D721Med (cell line): Measurements from ENCODE around the gene LAMB1.

Source experiments
- DNase-seq: peaks from one replicate; pipeline ENCODE4 v3.0.0; 2011; ENCODE audit warnings: low spot score; ENCODE audit not compliant: insufficient read length
- FAIRE-seq: peaks from 2 replicates; lab custom pipeline; 2011; peaks lifted over from hg19 to GRCh38; lab: Jason Lieb, UNC
- CTCF ChIP-seq: IDR thresholded peaks from 2 replicates; pipeline ENCODE4 v1.5.1; 2012; ENCODE audit warnings: mild to moderate bottlenecking, control low read depth; ENCODE audit not compliant: insufficient read depth; ENCODE audit errors: missing control alignments

LAMB1 gene

GRCh38 chr7:107918948-107919347 lies 84.0 kb downstream of the LAMB1 start:
- DNase-seq (no peak), FAIRE-seq (no peak)
- no peak for TF ChIP-seq CTCF

DNA sequence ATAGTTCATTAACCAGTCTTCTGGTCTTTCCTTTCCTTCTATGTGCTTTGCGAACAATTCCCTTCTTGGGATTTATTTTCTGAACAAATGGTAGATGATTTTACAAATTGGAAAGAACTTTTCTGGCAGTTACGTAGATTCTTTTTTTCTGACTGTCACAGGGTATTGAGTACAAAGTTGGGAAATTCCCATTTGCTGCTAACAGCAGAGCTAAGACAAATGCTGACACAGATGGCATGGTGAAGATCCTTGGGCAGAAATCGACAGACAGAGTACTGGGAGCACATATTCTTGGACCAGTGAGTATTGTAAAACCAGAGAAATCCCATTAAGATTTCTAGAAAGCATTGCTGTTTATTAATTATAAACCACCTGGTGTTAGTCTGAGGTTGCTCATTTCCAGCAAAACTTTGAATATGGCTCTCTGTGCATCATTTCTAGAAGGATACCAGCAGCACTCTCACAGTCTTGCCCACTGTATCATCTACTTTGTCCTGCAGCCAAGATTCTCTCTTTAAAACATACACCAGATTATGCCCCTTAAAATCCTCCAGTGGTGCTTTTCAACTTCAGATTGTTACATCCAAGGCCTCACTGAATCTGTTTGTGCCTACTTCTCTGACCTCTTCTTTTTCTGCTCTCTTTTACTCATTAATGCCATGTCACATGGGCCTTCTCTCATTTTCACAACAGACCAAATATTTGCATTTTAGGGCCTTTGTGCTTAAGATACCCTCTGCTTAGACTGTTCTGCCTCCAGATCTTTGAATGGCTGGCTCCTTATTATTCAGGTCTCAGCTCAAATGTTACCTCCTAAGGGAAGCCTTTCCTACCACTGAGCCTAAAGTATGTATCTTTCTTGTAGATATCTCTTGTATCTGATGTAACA lies 85.0 kb downstream of the LAMB1 start:
- TF ChIP-seq CTCF, result no peak
- DNase-seq (no peak), FAIRE-seq (no peak)

GRCh38 chr7:107915541-107915940 lies 87.4 kb downstream of the LAMB1 start:
- no peak for TF ChIP-seq CTCF
- no peak for DNase-seq
- FAIRE-seq, result no peak

DNA sequence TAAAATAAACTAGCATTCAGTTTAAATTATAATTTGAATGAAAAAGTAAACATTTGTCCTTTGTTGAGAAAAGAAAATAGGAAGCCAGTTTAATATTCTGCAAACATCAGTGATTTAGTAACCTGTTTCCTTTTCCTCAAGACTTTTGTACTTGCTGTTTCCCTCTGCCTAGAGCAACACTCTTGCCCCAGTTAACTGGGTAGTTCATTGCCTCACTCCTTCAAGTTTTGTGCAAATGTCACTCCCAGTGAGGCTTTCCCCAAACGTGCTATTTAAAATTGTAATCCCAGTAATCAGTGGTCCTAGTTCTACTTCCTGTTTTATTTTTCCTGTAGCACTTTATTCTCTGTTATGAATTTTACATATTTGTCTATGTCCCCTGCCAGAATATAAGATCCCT lies 88.1 kb downstream of the LAMB1 start:
- FAIRE-seq (no peak), DNase-seq (no peak)
- no peak for TF ChIP-seq CTCF

- DNase-seq (no peak), FAIRE-seq (no peak)
- no peak for TF ChIP-seq CTCF
Observed at GRCh38 chr7:107913851-107914250, 89.1 kb downstream of the LAMB1 start.

DNA sequence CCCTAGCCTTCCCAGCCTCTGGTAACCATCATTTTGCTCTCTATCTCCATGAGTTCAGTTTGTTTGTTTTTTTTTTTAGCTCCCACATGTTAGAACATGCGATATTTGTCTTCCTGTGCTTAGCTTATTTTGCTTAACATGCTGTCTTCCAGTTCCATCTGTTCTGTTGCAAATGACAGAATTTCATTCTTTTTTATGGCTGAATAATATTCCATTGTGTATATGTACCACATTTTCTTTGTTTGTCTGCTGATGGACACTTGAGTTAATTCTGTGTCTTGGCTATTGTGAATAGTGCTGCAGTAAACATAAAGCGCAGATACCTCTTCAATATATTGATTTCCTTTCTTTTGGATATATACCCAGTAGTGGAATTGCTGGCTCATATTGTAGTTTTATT lies 91.0 kb downstream of the LAMB1 start:
- no peak for FAIRE-seq
- TF ChIP-seq CTCF, result no peak
- DNase-seq, result no peak

DNA sequence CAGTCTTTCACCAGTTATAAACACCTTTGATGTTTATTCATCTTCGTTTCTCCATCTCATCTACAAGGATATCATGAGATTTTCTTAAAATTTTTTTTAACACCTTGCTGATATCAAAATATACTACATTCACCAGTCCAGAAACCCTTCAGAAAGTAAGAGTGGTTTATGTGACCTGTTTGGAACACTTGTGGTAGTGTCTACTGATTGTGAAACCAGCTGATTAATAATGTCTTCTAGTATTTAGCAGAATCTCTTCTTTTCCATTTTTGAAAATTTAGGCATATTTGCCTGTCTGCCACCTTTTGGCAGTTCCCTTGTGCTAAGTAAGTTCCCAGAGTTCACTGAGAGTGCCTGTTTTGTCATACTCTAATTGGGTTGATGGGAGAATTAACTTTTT lies 93.5 kb downstream of the LAMB1 start:
- DNase-seq (no peak), FAIRE-seq (no peak)
- no peak for TF ChIP-seq CTCF
